HG02938 (cell line): ENCODE results near the gene ST3GAL5.

ENCODE experiments used
- ATAC-seq: cut with Tn5 transposase; IDR thresholded peaks from one replicate; pipeline ENCODE4 v1.9.1; 2021; ENCODE audit warnings: mild to moderate bottlenecking, moderate library complexity; ENCODE audit not compliant: unreplicated experiment

ST3GAL5 gene

GRCh38 chr2:85867556-85868292 lies 21.1 kb downstream of the ST3GAL5 start:
- no peak for ATAC-seq

GRCh38 chr2:85867121-85867520 lies 21.7 kb downstream of the ST3GAL5 start:
- ATAC-seq, result no peak

GRCh38 chr2:85866165-85866659 lies 22.6 kb downstream of the ST3GAL5 start:
- ATAC-seq, result no peak

GRCh38 chr2:85865539-85866164 lies 23.1 kb downstream of the ST3GAL5 start:
- peak; percentile 79 for ATAC-seq

GRCh38 chr2:85864654-85865053 lies 24.1 kb downstream of the ST3GAL5 start:
- no peak for ATAC-seq

GRCh38 chr2:85862426-85862825 lies 26.4 kb downstream of the ST3GAL5 start:
- ATAC-seq, result no peak

GRCh38 chr2:85861650-85862049 lies 27.1 kb downstream of the ST3GAL5 start:
- ATAC-seq, result no peak

GRCh38 chr2:85861180-85861579 lies 27.6 kb downstream of the ST3GAL5 start:
- peak; percentile 46 for ATAC-seq

- ATAC-seq, result no peak
Observed at GRCh38 chr2:85858841-85859240, 29.9 kb downstream of the ST3GAL5 start.

- ATAC-seq, result no peak
Observed at GRCh38 chr2:85854897-85855296, 33.9 kb downstream of the ST3GAL5 start.

- ATAC-seq, result no peak
Observed at GRCh38 chr2:85854166-85854509, 34.7 kb downstream of the ST3GAL5 start.

GRCh38 chr2:85853499-85854165 lies 35.2 kb downstream of the ST3GAL5 start:
- ATAC-seq, result peak; percentile 60

GRCh38 chr2:85852937-85853498 lies 35.8 kb downstream of the ST3GAL5 start:
- peak; percentile 66 for ATAC-seq

GRCh38 chr2:85852152-85852840 lies 36.5 kb downstream of the ST3GAL5 start:
- ATAC-seq, result no peak

- ATAC-seq, result no peak
Observed at GRCh38 chr2:85851253-85852151, 37.3 kb downstream of the ST3GAL5 start.

- ATAC-seq, result no peak
Observed at GRCh38 chr2:85850451-85850850, 38.3 kb downstream of the ST3GAL5 start.

GRCh38 chr2:85847051-85847588 lies 41.7 kb downstream of the ST3GAL5 start:
- no peak for ATAC-seq

- no peak for ATAC-seq
Observed at GRCh38 chr2:85846411-85846810, 42.4 kb downstream of the ST3GAL5 start.

- ATAC-seq, result no peak
Observed at GRCh38 chr2:85844486-85844885, 44.3 kb downstream of the ST3GAL5 start.

GRCh38 chr2:85843543-85843942 lies 45.2 kb downstream of the ST3GAL5 start:
- ATAC-seq, result no peak
